SK-N-DZ (cell line): ENCODE data around the gene KCNG2.

Experiments
- DNase-seq: peaks from one replicate; pipeline ENCODE4 v3.0.0-alpha.2; 2015; ENCODE audit warnings: low spot score

Gene KCNG2

DNA sequence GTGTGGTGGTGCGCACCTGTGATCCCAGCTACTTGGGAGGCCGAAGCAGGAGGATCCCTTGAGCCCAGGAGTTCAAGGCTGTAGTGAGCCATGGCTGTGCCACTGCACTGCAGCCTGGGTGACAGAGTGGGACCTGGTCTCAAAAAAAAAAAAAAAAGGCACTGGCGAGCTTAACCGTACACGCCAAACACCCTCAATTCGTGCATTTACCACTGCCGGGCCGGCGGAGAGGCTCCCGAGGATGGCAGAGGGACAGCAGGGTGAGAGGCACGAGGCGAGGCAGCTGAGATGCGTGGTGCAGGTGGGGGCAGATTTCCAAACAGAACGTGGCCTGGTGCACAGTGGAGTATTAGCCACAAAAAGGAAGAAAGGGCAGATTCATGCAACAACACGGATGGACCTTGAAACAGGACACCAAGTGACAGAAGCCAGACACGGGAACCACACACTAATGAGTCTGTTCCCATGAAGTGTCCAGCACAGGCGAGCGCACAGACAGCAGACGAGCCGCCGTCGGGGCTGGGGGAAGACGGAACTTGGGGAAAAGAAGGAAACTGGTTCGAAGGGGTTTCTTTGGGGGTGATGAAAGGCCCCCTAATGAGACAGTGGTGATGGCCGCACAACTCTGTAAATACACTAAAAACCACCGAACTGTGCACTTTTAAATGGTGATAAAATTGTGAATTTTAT, 126.3 kb downstream of the KCNG2 start:
- peak; percentile 47 for DNase-seq

DNA sequence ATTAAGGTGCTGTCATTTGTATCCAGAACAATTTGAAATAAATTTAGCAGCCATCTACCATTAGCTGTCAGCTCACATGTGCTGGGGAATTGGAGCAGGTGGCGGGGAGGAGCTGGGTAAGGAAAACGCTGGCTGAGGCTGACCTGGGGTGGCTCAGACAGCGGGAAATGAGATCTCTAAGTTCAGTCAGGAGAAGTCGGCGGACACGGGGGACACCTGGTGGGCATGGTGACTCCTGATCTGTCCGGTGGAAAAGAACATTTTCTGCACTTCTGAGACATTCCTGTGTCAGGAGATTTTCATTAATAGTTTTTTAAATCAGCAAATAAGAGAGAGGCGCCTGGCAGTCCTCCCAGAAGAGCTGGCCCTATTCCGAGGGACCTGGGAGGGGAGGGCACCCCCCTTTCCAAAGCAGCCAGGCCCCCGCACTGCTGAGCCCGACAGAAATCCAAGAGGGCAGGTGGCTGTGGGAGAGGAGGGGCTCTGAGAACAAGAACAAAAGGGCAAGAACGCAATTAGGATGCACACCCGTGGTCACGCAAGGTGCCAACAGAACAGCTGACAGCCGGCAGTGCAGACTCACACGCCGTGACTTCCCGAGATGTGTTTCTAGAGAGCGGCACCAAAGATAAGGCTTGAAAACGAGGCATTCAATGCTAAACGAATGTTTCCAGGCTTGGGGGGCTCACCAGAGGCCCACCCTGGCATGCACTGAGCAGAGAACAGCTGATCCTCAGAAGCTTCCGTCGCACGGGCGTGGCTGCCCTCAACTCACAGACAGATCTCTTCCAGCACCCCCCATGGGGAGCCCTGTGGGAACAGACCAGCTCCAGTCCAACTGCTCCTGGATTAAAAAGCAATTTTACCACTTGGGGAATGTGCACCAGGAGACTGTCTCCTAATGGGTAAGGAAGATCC, 127.3 kb downstream of the KCNG2 start:
- DNase-seq = no peak

GRCh38 chr18:79926306-79926705, 128.6 kb downstream of the KCNG2 start:
- no peak for DNase-seq

DNA sequence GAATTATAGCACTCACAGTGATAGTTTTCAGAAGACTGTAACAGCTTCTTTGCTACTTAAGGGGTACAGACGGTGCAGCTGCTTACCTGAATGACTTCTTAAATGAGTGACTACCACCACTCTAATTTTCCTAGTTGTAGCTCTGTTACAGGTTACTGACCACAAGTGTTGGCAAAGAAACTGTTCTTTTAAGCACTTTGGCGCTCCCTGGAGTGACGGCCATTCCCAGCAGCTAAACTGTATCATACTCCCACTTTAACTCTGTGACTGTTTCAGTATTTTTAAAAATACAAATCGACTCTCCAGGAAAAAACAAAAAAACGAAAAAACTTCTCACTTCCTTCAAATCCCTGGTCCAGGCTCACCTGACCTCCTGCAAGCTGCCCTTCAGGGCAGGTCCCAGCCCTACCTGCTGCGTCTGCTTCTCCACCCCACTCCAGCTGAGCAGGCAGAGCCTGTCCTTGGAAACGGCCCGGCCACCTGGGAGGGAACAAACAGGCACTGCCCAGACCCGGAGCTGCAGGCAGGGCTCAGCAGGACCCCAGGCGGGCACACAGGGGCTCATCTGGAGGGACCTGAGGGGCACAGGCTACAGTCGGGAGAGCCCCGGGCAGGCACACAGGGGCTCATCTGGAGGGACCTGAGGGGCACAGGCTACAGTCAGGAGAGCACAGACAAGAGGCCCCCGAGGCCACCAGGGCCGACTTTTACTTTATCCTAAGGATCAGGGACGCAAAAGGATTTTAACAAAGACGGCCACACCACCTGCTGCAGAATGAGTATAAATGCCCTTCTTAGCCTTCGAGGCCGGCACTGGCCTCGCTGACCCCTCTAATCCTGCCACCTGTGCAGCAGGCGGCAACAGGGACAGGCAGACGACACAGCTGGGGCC, 129.2 kb downstream of the KCNG2 start:
- DNase-seq = no peak

DNA sequence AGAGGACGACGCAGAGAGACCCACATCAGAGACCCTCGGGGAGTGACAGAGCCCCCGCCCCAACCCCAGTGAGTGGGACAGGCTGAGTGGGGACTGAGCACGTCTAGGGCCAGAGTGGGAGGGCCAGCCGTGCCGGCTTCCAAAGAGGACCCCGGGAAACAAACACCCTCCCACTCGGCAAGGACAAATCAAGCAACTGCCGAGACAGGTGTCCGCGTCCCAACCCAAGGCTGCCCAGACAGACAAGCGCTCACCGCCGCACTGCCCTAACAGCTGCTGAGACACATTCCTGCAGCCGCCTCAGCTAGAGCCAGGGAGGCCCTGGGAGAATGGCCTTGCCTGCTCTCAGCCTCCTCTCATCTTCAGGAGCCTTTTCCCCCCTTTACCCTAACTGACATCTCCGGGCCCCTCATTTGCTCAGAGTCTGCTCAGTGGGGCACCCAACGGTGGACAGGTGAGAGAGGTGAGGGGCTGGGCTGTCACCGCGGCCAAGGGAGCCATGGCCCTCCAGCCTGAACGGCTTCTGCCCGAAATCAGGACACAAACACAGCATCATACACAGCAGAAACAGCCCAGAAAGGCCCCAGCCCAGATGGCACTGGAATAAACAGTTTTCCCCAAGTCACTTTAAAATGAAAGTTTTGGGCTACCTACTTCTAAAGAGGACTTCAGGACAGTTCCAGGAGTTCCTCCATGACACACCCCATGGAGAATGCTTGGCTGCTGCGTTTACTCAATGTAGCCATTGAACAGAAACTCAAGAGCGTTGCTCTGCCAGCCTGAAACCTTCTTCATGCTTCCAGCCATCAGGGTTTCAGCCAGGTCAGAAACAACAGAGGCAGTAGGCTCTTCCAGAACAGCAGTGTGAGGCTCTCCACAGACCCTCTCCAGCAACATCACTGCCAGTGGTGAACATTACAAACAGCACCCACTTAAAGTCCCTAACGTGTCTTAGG, 130.1 kb downstream of the KCNG2 start:
- no peak for DNase-seq

- no peak for DNase-seq
Observed at GRCh38 chr18:79928563-79928960, 130.8 kb downstream of the KCNG2 start.

- DNase-seq = no peak
Observed at GRCh38 chr18:79930020-79930642, 132.4 kb downstream of the KCNG2 start.

DNA sequence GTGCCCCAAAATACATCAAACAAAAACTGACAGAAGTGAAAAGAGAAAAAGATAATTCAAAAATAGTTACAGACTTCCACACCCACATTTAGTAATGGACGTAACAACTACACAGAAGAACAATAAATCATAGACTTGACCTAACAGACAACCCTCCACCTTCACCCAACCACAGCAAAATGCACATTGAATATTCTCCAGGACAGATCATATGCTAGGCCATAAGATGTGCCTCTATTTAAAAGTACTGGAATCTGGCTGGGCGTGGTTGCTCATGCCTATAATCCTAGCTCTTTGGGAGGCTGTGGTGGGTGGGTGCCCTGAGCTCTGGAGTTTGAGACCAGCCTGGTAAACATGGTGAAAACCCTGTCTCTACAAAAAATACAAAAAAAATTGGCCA, 133.7 kb downstream of the KCNG2 start:
- DNase-seq = no peak

GRCh38 chr18:79932907-79933306, 135.2 kb downstream of the KCNG2 start:
- DNase-seq = no peak

DNA sequence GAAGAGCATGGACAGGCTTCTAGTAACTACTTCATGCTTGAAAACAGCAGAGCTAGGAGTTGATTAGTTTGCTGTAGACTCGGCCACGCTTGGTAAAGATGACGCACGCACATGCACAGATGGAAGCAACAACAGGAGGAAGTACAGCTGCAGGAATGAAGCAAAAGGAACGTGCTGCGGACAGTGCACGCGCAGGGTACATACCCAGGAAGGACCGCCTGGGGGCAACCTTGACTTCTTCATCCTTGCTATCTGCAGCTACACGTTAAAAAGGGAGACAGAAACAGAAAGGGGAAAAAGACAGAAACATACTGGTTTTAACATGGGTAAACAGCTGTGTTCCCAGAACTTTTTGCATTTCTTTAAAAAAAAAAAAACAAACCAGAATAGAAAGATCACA, 136.0 kb downstream of the KCNG2 start:
- DNase-seq = no peak

GRCh38 chr18:79934311-79935097, 136.8 kb downstream of the KCNG2 start:
- DNase-seq = no peak

DNA sequence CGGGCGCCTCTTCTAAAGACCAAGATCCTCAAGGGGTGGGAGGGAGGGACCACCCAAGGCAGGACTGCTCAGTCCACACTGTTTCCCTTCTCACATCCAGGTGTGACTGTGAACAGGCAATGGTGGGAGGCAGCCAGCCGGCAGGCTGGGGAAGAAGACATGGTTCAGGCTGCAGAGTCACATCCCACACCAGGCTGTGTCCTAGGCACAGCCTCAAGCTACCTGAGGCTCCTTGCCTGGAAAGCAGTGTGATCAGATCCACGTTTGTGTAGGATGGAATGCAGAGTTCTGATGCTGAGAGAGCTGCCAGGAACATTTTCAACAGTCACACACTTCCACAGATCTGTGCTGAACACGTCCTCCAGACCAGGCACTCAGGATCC, 137.4 kb downstream of the KCNG2 start:
- DNase-seq = no peak

GRCh38 chr18:79935499-79935898, 137.8 kb downstream of the KCNG2 start:
- DNase-seq = no peak

DNA sequence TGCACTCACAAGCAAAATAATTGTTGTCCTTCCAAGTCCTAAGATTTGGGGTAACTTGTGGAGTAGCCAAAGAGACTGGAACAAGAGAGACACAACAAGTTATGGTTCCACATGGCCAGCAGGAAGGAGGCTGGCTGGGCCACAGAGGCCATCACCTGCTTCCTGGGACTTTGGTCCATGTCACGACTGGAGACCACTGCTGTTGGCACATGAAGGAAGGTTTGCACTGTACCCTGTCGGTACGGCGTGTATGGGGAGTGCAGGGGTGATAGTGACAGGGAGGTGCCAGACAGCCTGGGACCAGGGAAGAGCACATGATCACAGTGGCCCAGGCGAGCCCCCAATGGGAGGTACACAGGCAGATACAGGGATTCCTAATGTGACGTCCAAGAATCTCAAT, 138.2 kb downstream of the KCNG2 start:
- no peak for DNase-seq

GRCh38 chr18:79936641-79937040, 138.9 kb downstream of the KCNG2 start:
- no peak for DNase-seq

- no peak for DNase-seq
Observed at GRCh38 chr18:79937103-79937860, 139.5 kb downstream of the KCNG2 start.

GRCh38 chr18:79938196-79938595, 140.5 kb downstream of the KCNG2 start:
- DNase-seq = no peak

GRCh38 chr18:79939096-79939495, 141.4 kb downstream of the KCNG2 start:
- no peak for DNase-seq
